WERI-Rb-1 (cell line): ENCODE measurements around the gene FBXO28.

ENCODE experiments used
- DNase-seq: peaks from one replicate; pipeline ENCODE4 v3.0.0-alpha.2; 2020
- H3K27ac ChIP-seq: fragments of 250-450 bp; sonication (Bioruptor Pico); 2 replicates; pipeline ENCODE4 v1.5.1; 2020; ENCODE audit warnings: mild to moderate bottlenecking, moderate library complexity
- H3K27me3 ChIP-seq: fragments of 250-450 bp; sonication (Bioruptor Pico); 2 replicates; pipeline ENCODE4 v1.5.1; 2021; ENCODE audit warnings: mild to moderate bottlenecking, low read depth, moderate library complexity; ENCODE audit not compliant: insufficient read depth, severe bottlenecking
- H3K36me3 ChIP-seq: fragments of 250-450 bp; sonication (Bioruptor Pico); 2 replicates; pipeline ENCODE4 v1.5.1; 2020; ENCODE audit warnings: mild to moderate bottlenecking, moderate library complexity
- H3K4me3 ChIP-seq: 2 replicates; pipeline ENCODE4 v1.5.1; 2011; ENCODE audit warnings: low read depth, mild to moderate bottlenecking, control low read depth, low read length
- H3K9me3 ChIP-seq: fragments of 250-450 bp; sonication (Bioruptor Pico); 2 replicates; pipeline ENCODE4 v1.5.1; 2021; ENCODE audit warnings: mild to moderate bottlenecking, moderate library complexity; ENCODE audit not compliant: severe bottlenecking
- CTCF ChIP-seq: IDR thresholded peaks from 2 replicates; pipeline ENCODE4 v1.5.1; 2011; ENCODE audit warnings: low read depth, mild to moderate bottlenecking, control low read depth, inconsistent platforms, low read length

The FBXO28 gene

GRCh38 chr1:224127925-224128819 is 14.3 kb downstream of the FBXO28 start:
- no peak overlapping the region for H3K27ac ChIP-seq
- TF ChIP-seq CTCF: no peak

GRCh38 chr1:224131253-224131652 is 17.3 kb downstream of the FBXO28 start:
- no peak overlapping the region for H3K4me3 ChIP-seq
- no peaks in the 10 kb centered on the region for H3K9me3 ChIP-seq
- DNase-seq: no peak
- H3K36me3 ChIP-seq: peaks cover 11% of the 10 kb centered on the region
- H3K27me3 ChIP-seq: no peaks in the 10 kb centered on the region
- no peak overlapping the region for H3K27ac ChIP-seq
- no peak for TF ChIP-seq CTCF

More at GRCh38 chr1:224127925-224128819, 14.3 kb downstream of the FBXO28 start:
- H3K27me3 ChIP-seq: no peaks in the 10 kb centered on the region
- no peaks in the 10 kb centered on the region for H3K9me3 ChIP-seq
- H3K36me3 ChIP-seq: peaks cover 11% of the 10 kb centered on the region
- no peak overlapping the region for H3K4me3 ChIP-seq
- no peak for DNase-seq

GRCh38 chr1:224132901-224133300 is 19.0 kb downstream of the FBXO28 start:
- no peak for DNase-seq
- Histone ChIP-seq H3K9me3 (no peaks in the 10 kb centered on the region), H3K4me3 (no peak overlapping the region), H3K36me3 (peaks cover 11% of the 10 kb centered on the region), H3K27ac (no peak overlapping the region), H3K27me3 (no peaks in the 10 kb centered on the region)
- no peak for TF ChIP-seq CTCF

GRCh38 chr1:224133741-224134299 is 19.9 kb downstream of the FBXO28 start:
- peaks cover 13% of the 10 kb centered on the region for H3K36me3 ChIP-seq
- DNase-seq: no peak
- H3K9me3 ChIP-seq: no peaks in the 10 kb centered on the region
- TF ChIP-seq CTCF: no peak
- no peak overlapping the region for H3K27ac ChIP-seq
- no peaks in the 10 kb centered on the region for H3K27me3 ChIP-seq
- H3K4me3 ChIP-seq: no peak overlapping the region

GRCh38 chr1:224137518-224137917 is 23.6 kb downstream of the FBXO28 start:
- H3K36me3 ChIP-seq: peaks cover 8% of the 10 kb centered on the region
- H3K27me3 ChIP-seq: no peaks in the 10 kb centered on the region
- no peak overlapping the region for H3K27ac ChIP-seq
- H3K9me3 ChIP-seq: no peaks in the 10 kb centered on the region
- TF ChIP-seq CTCF: no peak
- DNase-seq: no peak
- no peak overlapping the region for H3K4me3 ChIP-seq

- DNase-seq: no peak
- TF ChIP-seq CTCF: no peak
- peaks cover 8% of the 10 kb centered on the region for H3K36me3 ChIP-seq
- no peak overlapping the region for H3K27ac ChIP-seq
- no peak overlapping the region for H3K4me3 ChIP-seq
- no peaks in the 10 kb centered on the region for H3K27me3 ChIP-seq
- H3K9me3 ChIP-seq: no peaks in the 10 kb centered on the region
These were observed 24.3 kb downstream of the FBXO28 start for GRCh38 chr1:224138198-224138597.
